OCI-LY7 (cell line): Measurements from ENCODE around the gene MINDY3. TPM values are rescaled to one million over a fixed set of nuclear protein-coding genes. Genes with fewer than 3 reads are reported as not detected.

ENCODE experiments used
- BruUV-seq: library from RNA; stranded (reverse); fragments of 400-500 nt; replicated peaks from 2 replicates; lab custom pipeline; 2021; lab: Mats Ljungman, UMichigan
- CTCF ChIA-PET: fragments of 300-600 bp; sonication (Branson Sonifier 250); formaldehyde crosslinking; loops from one replicate; lab custom pipeline; 2022; ENCODE audit warnings: antibody characterized with exemption; ENCODE audit not compliant: unreplicated experiment; lab: Charles Lee
- POLR2A ChIA-PET: fragments of 300-600 bp; sonication (Branson Sonifier 250); formaldehyde crosslinking; loops from one replicate; lab custom pipeline; 2022; ENCODE audit warnings: antibody characterized with exemption; lab: Charles Lee
- DNase-seq: peaks from one replicate; pipeline ENCODE4 v3.0.0-alpha.2; 2015; ENCODE audit warnings: low spot score
- H2AFZ ChIP-seq: fragments of 200-600 bp; sonication (generic), shearing (Covaris generic); 2 replicates; pipeline ENCODE4 v1.6.1; 2014; ENCODE audit warnings: mild to moderate bottlenecking, antibody characterized with exemption, low read length, moderate library complexity
- H3K27ac ChIP-seq: fragments of 200-600 bp; sonication (generic); 2 replicates; pipeline ENCODE4 v1.5.1; 2014; ENCODE audit warnings: mixed run types, low read depth, mild to moderate bottlenecking, moderate library complexity, low read length, inconsistent platforms; ENCODE audit not compliant: poor library complexity, severe bottlenecking
- H3K36me3 ChIP-seq: fragments of 200-600 bp; sonication (generic); 2 replicates; pipeline ENCODE4 v1.6.1; 2014; ENCODE audit warnings: mild to moderate bottlenecking, antibody characterized with exemption, low read length, moderate library complexity, mixed read lengths; ENCODE audit not compliant: insufficient read depth
- H3K4me1 ChIP-seq: fragments of 200-600 bp; sonication (generic); 2 replicates; pipeline ENCODE4 v1.5.1; 2014; ENCODE audit warnings: mild to moderate bottlenecking, low read length; ENCODE audit not compliant: insufficient read depth, poor library complexity, severe bottlenecking
- H3K4me2 ChIP-seq: fragments of 200-600 bp; sonication (generic); 2 replicates; pipeline ENCODE4 v1.6.1; 2014; ENCODE audit warnings: mild to moderate bottlenecking, low read length
- H3K4me3 ChIP-seq: fragments of 200-600 bp; sonication (generic); 2 replicates; pipeline ENCODE4 v1.5.1; 2014; ENCODE audit warnings: mild to moderate bottlenecking, low read depth, low read length; ENCODE audit not compliant: poor library complexity, severe bottlenecking
- H3K79me2 ChIP-seq: fragments of 200-600 bp; sonication (generic); 2 replicates; pipeline ENCODE4 v1.6.1; 2016; ENCODE audit warnings: low read depth, mild to moderate bottlenecking, low read length, moderate library complexity, mixed read lengths; ENCODE audit not compliant: insufficient read depth
- H3K9me2 ChIP-seq: fragments of 200-600 bp; sonication (generic); 2 replicates; pipeline ENCODE4 v1.6.1; 2016; ENCODE audit warnings: mild to moderate bottlenecking, low read length, mixed read lengths; ENCODE audit not compliant: insufficient read depth
- H3K9me3 ChIP-seq: fragments of 200-600 bp; sonication (generic); 2 replicates; pipeline ENCODE4 v1.6.1; 2014; ENCODE audit warnings: mild to moderate bottlenecking, mixed run types, low read length, mixed read lengths
- H4K20me1 ChIP-seq: fragments of 200-600 bp; sonication (generic); 2 replicates; pipeline ENCODE4 v1.6.1; 2014; ENCODE audit warnings: mild to moderate bottlenecking, antibody characterized with exemption, low read length, moderate library complexity, mixed read lengths; ENCODE audit not compliant: insufficient read depth
- EZH2phosphoT487 ChIP-seq: fragments of 200-600 bp; sonication (generic); IDR thresholded peaks from 2 replicates; pipeline ENCODE4 v1.6.1; 2018; ENCODE audit warnings: low read depth, borderline replicate concordance, mild to moderate bottlenecking, mixed run types, antibody characterized with exemption, low read length, moderate library complexity, mixed read lengths
- intact Hi-C: fragments of 100-400 bp; cut with micrococcal nuclease; formaldehyde crosslinking; loops from one replicate; pipeline ENCODE4 v1.10.0; 2022; ENCODE audit not compliant: unreplicated experiment
- total RNA-seq, 2 experiments: library from RNA; depleted of rRNA in 1 of 2; stranded (reverse); fragments of >200 nt in 1 of 2; shearing (Covaris generic) in 1 of 2; gene quantifications; 2 replicates each; pipeline ENCODE4 v1.2.3, GENCODE V29; 2014 to 2022
- TF ChIP-seq, protein P1 (sequence below): fragments of 200-600 bp; sonication (generic); conservative IDR thresholded peaks from 2 replicates; pipeline ENCODE4 v1.5.1; 2014; ENCODE audit warnings: mild to moderate bottlenecking, antibody characterized with exemption, low read length, moderate library complexity, mixed read lengths

MINDY3 gene
- total RNA-seq, 2 experiments from 2014 or later: 15.7 to 23.3 TPM

DNA sequence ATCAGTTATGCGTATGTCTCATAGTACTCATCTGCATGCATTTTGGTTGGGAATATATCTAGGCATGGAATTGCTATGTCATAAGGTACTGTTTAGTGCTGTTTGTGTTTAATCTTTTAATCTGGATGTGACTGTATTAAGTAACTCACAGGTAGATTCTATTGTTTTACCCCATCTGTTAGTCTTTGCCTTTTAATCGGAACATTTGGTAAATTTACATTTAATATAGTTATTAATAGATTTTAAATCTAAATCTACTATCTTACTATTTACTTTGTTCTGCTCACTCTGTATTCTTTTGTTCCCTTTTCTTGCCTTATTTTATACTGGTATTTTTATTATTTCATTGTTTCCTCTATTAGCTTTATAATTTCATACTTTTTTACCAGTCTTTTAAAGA is 130.0 kb downstream of the MINDY3 start:
- CTCF ChIA-PET: no interaction called here
- no peak for DNase-seq
- TF ChIP-seq, protein P1, sequence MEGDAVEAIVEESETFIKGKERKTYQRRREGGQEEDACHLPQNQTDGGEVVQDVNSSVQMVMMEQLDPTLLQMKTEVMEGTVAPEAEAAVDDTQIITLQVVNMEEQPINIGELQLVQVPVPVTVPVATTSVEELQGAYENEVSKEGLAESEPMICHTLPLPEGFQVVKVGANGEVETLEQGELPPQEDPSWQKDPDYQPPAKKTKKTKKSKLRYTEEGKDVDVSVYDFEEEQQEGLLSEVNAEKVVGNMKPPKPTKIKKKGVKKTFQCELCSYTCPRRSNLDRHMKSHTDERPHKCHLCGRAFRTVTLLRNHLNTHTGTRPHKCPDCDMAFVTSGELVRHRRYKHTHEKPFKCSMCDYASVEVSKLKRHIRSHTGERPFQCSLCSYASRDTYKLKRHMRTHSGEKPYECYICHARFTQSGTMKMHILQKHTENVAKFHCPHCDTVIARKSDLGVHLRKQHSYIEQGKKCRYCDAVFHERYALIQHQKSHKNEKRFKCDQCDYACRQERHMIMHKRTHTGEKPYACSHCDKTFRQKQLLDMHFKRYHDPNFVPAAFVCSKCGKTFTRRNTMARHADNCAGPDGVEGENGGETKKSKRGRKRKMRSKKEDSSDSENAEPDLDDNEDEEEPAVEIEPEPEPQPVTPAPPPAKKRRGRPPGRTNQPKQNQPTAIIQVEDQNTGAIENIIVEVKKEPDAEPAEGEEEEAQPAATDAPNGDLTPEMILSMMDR: no peak
- no peak for TF ChIP-seq EZH2phosphoT487
- H3K9me2 ChIP-seq: no peaks in the 10 kb centered on the region
- no peaks in the 10 kb centered on the region for H3K79me2 ChIP-seq
- no TSS peak for BruUV-seq
- no peak overlapping the region for H3K4me3 ChIP-seq
- H4K20me1 ChIP-seq: no peaks in the 10 kb centered on the region
- no peak overlapping the region for H2AFZ ChIP-seq
- H3K9me3 ChIP-seq: no peaks in the 10 kb centered on the region
- H3K4me2 ChIP-seq: no peak overlapping the region
- H3K4me1 ChIP-seq: no peaks in the 10 kb centered on the region
- no peaks in the 10 kb centered on the region for H3K36me3 ChIP-seq
- intact Hi-C loops: no loop called here
- POLR2A ChIA-PET: no interaction called here
- H3K27ac ChIP-seq: no peak overlapping the region

DNA sequence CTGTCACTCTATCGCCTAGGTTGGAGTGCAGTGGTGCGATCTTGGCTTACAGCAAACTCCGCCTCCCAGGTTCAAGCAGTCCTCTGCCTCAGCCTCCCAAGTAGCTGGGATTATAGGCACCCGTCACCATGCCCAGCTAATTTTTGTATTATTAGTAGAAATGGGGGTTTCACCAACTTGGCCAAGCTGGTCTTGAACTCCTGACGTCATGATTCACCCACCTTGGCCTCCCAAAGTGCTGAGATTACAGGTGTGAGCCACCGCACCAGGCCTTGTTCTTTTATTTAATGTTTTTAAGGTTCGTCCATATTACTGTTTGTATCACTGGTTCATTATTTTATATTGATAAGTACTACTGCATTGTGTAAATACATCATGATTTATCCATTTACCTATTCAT is 130.4 kb downstream of the MINDY3 start:
- intact Hi-C loops: no loop called here

More for the DNA sequence above, 130.4 kb downstream of the MINDY3 start:
- DNase-seq: no peak
- Histone ChIP-seq H3K27ac (no peak overlapping the region), H4K20me1 (no peaks in the 10 kb centered on the region), H3K9me3 (no peaks in the 10 kb centered on the region), H3K9me2 (no peaks in the 10 kb centered on the region), H3K4me1 (no peaks in the 10 kb centered on the region), H3K4me3 (no peak overlapping the region), H3K79me2 (no peaks in the 10 kb centered on the region), H3K36me3 (no peaks in the 10 kb centered on the region), H2AFZ (no peak overlapping the region), H3K4me2 (no peak overlapping the region)
- CTCF ChIA-PET: no interaction called here
- POLR2A ChIA-PET: interaction anchor here (0.7 kb wide), 1 partner anchor 126 kb away, joined by 7 read pairs; no protein-coding TSS in a partner anchor
- BruUV-seq: no TSS peak
- no peak for TF ChIP-seq EZH2phosphoT487
- TF ChIP-seq, protein P1: no peak

Other genes starting within 250 kb of the MINDY3 start
- gene ITGA8, start 140.6 kb downstream of the MINDY3 start, total RNA-seq (2014; rRNA removed; shearing (Covaris generic)): not detected in 2 replicates
- gene ITGA8, start 140.6 kb downstream of the MINDY3 start, total RNA-seq (2022): not detected in 2 replicates